GM18519 (cell line): ENCODE results near the gene TNFSF13B.

ENCODE experiments used
- ATAC-seq: cut with Tn5 transposase; IDR thresholded peaks from one replicate; pipeline ENCODE4 v1.9.1; 2021; ENCODE audit warnings: mild to moderate bottlenecking, moderate library complexity; ENCODE audit not compliant: unreplicated experiment, low FRiP score

Gene TNFSF13B

DNA sequence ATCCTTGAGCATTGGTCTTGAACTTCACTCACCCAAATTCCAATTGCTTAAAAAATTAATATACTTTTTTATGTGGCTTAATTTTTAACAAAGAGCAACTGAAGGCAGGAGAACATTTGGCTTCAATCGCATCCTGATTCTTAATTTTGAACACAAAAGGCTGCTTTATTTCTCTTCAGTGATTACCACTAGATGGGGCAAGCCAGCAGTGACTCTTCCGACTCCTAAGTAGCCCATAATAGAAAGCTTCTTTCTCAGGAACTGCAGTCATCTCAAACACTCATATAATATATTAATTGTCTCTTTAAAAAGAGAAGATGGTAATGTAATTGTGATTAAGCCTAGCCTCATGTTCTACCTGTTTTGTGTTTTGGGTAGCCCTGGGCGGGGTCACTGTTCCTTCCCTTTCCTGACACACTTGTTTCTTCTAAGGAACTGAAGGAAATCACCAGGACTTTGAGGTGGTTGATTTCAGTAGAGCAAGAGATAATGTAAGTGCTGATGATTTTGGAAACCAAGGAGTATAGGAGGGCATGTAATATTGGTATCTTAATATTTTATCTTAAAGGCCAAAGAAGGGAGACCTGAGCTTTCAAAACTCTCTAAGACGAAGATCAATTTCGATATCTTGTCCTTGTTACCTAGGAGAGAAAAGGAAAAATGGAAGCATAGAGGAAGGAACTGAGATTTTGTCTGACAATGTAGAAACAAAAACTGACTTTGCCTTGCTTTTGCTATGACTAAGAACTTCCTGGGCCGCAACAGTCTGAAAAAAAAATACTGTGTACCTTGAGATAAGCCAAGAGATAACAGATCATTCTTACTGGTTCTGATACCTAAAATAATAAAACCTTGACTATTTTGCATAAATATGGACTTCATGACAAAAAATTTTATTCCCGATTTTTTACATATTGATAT, 73.1 kb downstream of the TNFSF13B start:
- ATAC-seq = peak; percentile 63

DNA sequence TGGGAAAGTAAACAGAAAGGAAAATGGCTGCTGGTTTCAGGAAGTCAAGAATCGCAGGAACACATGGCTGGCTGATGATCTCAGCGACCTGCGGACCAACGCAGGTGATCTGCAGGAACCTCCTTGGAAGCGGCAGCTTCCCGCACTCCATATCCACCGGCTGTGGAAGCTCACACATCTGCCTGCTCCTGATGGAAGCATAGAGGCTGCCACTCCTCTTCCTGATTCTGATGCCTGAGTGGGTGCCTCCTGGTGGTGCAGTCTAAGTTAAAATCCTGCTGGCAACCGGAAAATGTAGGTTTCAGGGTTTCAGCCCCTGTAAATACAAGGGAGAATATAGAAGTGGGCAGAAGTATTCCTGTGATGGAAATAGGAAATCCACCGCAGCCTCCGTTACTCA, 75.5 kb downstream of the TNFSF13B start:
- no peak for ATAC-seq

DNA sequence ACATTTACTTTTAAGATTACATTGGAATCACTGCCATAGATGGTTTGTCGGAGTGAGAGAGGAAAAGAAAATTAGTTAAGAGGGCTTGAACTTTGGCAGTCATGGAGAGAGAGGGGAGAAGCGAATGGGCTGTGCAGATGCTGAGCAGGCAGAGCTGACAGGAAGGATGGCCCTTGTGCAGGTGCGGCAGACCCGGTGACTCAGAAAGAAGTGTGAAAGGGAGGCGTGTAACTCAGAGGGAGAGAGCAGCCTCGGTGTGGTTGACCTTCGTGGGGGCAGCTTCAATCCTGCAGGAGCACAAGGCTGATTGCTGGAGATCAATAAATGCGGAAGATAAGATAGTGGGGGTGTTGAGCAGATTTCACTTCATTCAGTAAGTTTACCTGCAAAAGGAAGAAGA, 76.9 kb downstream of the TNFSF13B start:
- ATAC-seq = no peak

DNA sequence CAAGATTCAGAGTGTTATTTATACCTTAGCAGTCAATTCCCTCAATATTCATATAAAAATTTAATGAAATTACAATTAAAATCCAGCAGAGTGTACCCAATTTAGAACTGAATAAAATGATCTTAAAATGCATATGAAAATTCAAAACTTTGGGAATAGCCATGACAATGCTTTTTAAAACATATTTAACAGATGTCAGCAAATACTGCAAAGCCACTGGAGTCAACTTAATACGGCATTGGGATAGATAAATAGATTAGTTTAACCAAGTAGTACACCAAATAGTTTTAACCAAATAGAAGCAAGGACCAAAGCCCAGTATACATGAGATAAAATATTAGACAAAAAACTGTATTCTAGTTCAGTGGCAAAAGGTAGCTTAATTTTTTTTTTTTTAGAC, 79.8 kb downstream of the TNFSF13B start:
- no peak for ATAC-seq

DNA sequence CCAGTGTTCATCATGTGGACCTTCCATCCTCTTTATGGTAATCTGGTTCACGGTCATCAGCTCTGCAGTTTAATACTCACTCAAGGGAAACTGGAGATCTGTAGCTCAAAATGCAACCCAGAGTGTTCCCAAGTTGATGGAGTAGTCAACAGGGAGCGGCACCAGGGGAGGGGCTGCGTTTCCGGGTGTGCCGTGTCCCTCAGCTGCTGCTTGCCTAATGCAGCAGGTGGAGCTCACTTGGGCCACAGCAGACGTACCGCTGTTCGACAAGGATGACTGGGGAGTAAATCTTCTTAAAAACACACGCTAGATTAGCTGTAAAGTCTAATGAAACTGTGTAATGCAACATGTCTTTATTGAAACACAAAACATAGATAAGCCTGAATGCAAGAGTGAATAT, 81.1 kb downstream of the TNFSF13B start:
- ATAC-seq = no peak

DNA sequence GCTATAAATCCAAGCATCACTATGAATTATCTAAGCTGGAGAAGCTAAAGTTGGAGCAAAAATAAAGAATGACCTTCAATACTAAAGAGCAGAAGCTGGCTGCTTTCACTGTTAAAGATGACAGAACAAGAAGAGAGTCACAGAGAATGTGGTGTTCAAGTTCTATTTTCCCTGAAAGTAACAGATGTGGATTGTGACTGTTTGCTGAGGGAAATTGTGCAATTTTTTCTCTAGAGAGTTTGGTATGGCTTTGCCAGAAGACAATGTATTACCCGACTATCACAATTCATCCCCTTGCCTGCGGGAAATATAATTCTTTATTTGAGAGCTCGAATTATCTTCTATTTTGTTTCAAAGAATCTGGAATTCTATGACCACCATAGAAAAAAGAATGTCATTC, 83.1 kb downstream of the TNFSF13B start:
- ATAC-seq = no peak

DNA sequence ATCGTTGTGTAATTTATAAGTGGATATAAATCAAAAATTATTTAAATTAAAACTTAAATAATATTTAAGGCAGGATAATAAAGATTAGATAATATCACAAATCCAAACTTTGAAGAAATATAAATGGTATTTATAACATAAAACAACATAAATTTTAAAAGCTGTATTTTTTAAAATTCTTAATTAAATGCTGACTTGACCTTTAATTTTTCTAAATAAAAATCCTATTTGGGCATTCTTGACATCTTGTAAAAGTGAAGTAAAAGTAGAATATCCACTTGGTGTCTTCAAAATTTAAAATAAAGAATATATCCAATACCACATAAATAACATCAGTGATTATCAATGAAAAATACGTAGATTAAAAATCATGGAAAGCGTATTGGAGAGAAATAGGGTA, 87.7 kb downstream of the TNFSF13B start:
- no peak for ATAC-seq
